ENCODE data around the gene CERS1.

CERS1 gene

DNA sequence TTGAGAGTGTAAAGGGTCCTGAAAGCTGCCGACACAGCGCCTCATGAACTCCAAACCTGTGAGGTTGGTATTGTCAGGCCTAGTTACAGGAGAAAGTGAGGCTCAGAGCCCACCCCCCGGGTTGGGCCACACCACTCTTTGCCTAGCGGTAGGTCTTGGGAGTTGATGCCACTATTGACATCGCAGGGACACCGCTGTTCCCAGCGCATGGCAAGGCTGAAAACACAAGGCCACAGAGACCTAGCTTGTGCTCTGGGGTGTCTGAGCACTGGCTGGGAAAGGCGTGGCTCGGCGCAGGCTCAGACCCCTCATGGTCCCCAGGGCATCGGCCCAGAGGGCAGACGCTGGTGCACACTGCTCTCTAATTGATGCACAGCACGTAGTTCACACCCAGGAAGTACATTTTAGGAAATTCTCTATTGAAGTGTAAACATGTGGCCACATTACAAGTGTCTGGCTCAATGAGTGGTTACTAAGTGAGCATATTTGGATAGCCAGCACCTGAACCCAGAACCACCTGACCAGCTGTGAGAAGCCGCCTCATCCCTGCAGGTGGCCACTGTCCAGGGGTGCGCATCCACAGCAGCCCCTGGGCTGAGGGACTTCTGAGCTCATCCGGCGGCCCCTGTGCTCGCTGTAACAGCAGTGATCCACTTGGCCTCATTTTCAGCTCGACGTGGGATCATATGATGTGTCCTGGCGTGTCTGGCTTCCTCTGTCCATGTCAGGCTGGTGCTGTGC lies 36.9 kb downstream of the CERS1 start:
- H3K36me3 ChIP-seq (ENCODE audit: insufficient read depth) = peaks cover 4% of the 10 kb centered on the region; the same call in 1 of the 2 replicates
- no peaks in the 10 kb centered on the region for H4K20me1 ChIP-seq (ENCODE audit: insufficient read depth)
- no peaks in the 10 kb centered on the region for H3K27me3 ChIP-seq (ENCODE audit: insufficient read depth, low read depth)
- H3K4me1 ChIP-seq (ENCODE audit: low read depth, poor library complexity, severe bottlenecking) = no peaks in the 10 kb centered on the region
- H3K27ac ChIP-seq = no peak overlapping the region
- H3K79me2 ChIP-seq (ENCODE audit: insufficient read depth, low read depth) = no peaks in the 10 kb centered on the region
- no peak overlapping the region for H3K9ac ChIP-seq
- TF ChIP-seq, protein P1, sequence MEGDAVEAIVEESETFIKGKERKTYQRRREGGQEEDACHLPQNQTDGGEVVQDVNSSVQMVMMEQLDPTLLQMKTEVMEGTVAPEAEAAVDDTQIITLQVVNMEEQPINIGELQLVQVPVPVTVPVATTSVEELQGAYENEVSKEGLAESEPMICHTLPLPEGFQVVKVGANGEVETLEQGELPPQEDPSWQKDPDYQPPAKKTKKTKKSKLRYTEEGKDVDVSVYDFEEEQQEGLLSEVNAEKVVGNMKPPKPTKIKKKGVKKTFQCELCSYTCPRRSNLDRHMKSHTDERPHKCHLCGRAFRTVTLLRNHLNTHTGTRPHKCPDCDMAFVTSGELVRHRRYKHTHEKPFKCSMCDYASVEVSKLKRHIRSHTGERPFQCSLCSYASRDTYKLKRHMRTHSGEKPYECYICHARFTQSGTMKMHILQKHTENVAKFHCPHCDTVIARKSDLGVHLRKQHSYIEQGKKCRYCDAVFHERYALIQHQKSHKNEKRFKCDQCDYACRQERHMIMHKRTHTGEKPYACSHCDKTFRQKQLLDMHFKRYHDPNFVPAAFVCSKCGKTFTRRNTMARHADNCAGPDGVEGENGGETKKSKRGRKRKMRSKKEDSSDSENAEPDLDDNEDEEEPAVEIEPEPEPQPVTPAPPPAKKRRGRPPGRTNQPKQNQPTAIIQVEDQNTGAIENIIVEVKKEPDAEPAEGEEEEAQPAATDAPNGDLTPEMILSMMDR (conservative IDR thresholded peaks at IDR 0.05; ENCODE audit: low read depth, low read length) = no peak
- H2AFZ ChIP-seq (ENCODE audit: low read depth) = no peak overlapping the region
- H3K4me2 ChIP-seq = no peak overlapping the region
- no peak overlapping the region for H3K4me3 ChIP-seq (IDR thresholded peaks at IDR 0.05; ENCODE audit: insufficient read depth, low read depth, low read length)

DNA sequence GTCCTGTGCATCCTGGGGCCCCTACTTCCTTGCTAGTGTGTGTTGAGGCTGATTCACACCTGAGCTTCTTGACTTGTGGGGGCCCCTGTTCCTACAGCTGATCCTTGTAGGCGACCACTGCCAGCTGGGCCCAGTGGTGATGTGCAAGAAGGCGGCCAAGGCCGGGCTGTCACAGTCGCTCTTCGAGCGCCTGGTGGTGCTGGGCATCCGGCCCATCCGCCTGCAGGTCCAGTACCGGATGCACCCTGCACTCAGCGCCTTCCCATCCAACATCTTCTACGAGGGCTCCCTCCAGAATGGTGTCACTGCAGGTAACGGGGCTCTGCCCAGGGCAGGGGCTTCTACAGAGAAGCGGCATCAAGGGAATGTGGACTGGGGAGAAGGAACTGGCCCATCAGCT lies 38.7 kb downstream of the CERS1 start:
- peaks cover 4% of the 10 kb centered on the region; the same call in 1 of the 2 replicates for H3K36me3 ChIP-seq (ENCODE audit: insufficient read depth)
- no peak overlapping the region for H3K27ac ChIP-seq
- H3K9ac ChIP-seq = no peak overlapping the region
- H2AFZ ChIP-seq (ENCODE audit: low read depth) = no peak overlapping the region
- no peaks in the 10 kb centered on the region for H3K4me1 ChIP-seq (ENCODE audit: low read depth, poor library complexity, severe bottlenecking)
- H4K20me1 ChIP-seq (ENCODE audit: insufficient read depth) = no peaks in the 10 kb centered on the region
- TF ChIP-seq, protein P1 (conservative IDR thresholded peaks at IDR 0.05; ENCODE audit: low read depth, low read length) = no peak
- no peaks in the 10 kb centered on the region for H3K79me2 ChIP-seq (ENCODE audit: insufficient read depth, low read depth)
- no peak overlapping the region for H3K4me3 ChIP-seq (IDR thresholded peaks at IDR 0.05; ENCODE audit: insufficient read depth, low read depth, low read length)
- H3K4me2 ChIP-seq = no peak overlapping the region
- no peaks in the 10 kb centered on the region for H3K27me3 ChIP-seq (ENCODE audit: insufficient read depth, low read depth)

DNA sequence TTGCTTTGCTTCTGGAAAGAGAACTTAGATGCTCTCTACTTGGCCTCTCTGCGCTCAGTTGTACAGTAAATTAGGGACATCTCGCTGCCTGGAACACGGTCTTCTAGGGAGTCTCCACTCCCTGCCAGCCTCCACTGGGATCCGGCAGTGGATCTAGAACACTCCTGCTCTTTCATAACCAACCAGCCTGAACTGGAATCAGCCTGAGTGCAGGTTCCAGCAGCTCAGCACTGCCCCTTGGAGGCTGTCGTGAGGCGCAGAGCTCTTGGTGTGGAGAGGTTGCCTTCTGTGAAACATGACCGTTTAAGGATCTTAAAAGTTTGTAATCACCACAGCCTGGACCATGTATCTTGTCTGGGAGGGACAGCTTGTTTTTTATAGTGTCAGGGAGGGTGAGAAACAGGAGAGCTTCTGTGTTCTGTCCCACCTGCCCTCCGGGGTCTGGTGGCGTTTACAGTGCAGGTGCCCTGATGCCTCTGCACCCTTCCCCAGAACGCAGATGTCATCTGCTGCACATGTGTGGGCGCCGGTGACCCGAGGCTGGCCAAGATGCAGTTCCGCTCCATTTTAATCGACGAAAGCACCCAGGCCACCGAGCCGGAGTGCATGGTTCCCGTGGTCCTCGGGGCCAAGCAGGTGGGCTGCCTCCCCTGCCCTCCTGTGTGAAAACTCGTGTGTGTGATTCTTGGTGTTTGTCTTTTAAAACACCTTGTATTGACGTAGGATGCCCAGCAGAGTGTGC lies 39.4 kb downstream of the CERS1 start:
- Histone ChIP-seq H3K4me2 (no peak overlapping the region), H4K20me1 (ENCODE audit: insufficient read depth) (no peaks in the 10 kb centered on the region), H2AFZ (ENCODE audit: low read depth) (no peak overlapping the region), H3K9ac (no peak overlapping the region), H3K27ac (no peak overlapping the region), H3K4me3 (IDR thresholded peaks at IDR 0.05; ENCODE audit: insufficient read depth, low read depth, low read length) (no peak overlapping the region), H3K4me1 (ENCODE audit: low read depth, poor library complexity, severe bottlenecking) (no peaks in the 10 kb centered on the region), H3K36me3 (ENCODE audit: insufficient read depth) (peaks cover 4% of the 10 kb centered on the region; the same call in 1 of the 2 replicates), H3K27me3 (ENCODE audit: insufficient read depth, low read depth) (no peaks in the 10 kb centered on the region), H3K79me2 (ENCODE audit: insufficient read depth, low read depth) (no peaks in the 10 kb centered on the region)
- TF ChIP-seq, protein P1 (conservative IDR thresholded peaks at IDR 0.05; ENCODE audit: low read depth, low read length) = no peak; the same call in 1 of the 2 replicates

DNA sequence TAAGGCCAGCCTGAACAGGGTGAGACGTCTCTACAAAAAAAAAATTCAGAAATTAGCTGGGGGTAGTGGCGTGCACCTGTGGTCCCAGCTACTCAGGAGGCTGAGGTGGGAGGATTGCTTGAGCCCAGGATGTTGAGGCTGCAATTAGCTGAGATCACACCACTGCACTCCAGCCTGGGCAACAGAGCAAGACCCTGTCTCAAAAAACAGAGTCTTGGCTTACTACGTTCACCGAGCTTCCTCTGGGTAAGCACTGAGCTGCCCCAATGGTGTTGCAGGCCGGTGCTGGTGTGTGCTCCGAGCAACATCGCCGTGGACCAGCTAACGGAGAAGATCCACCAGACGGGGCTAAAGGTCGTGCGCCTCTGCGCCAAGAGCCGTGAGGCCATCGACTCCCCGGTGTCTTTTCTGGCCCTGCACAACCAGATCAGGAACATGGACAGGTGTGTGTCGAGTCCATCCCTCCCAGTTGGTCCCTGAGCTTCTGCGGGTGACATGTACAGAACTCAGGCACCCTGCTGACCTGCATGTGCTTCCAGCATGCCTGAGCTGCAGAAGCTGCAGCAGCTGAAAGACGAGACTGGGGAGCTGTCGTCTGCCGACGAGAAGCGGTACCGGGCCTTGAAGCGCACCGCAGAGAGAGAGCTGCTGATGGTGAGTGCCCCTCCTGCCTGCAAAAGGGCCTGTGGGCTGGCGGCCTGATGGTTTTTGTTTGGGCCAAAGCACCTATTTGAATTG lies 40.1 kb downstream of the CERS1 start:
- Histone ChIP-seq H3K4me3 (IDR thresholded peaks at IDR 0.05; ENCODE audit: insufficient read depth, low read depth, low read length) (no peak overlapping the region), H3K27me3 (ENCODE audit: insufficient read depth, low read depth) (no peaks in the 10 kb centered on the region), H4K20me1 (ENCODE audit: insufficient read depth) (no peaks in the 10 kb centered on the region), H3K9ac (no peak overlapping the region), H3K4me2 (no peak overlapping the region), H3K36me3 (ENCODE audit: insufficient read depth) (peaks cover 4% of the 10 kb centered on the region; the same call in 1 of the 2 replicates), H3K79me2 (ENCODE audit: insufficient read depth, low read depth) (no peaks in the 10 kb centered on the region), H3K4me1 (ENCODE audit: low read depth, poor library complexity, severe bottlenecking) (no peaks in the 10 kb centered on the region), H2AFZ (ENCODE audit: low read depth) (no peak overlapping the region), H3K27ac (no peak overlapping the region)
- TF ChIP-seq, protein P1 (conservative IDR thresholded peaks at IDR 0.05; ENCODE audit: low read depth, low read length) = no peak

Data from KMS-11 (cell line).